HG03064 (cell line): ENCODE results near the gene GPN2.

Source experiments
- ATAC-seq: cut with Tn5 transposase; IDR thresholded peaks from one replicate; pipeline ENCODE4 v1.9.1; 2021; ENCODE audit warnings: low read depth; ENCODE audit not compliant: unreplicated experiment

GPN2 gene

DNA sequence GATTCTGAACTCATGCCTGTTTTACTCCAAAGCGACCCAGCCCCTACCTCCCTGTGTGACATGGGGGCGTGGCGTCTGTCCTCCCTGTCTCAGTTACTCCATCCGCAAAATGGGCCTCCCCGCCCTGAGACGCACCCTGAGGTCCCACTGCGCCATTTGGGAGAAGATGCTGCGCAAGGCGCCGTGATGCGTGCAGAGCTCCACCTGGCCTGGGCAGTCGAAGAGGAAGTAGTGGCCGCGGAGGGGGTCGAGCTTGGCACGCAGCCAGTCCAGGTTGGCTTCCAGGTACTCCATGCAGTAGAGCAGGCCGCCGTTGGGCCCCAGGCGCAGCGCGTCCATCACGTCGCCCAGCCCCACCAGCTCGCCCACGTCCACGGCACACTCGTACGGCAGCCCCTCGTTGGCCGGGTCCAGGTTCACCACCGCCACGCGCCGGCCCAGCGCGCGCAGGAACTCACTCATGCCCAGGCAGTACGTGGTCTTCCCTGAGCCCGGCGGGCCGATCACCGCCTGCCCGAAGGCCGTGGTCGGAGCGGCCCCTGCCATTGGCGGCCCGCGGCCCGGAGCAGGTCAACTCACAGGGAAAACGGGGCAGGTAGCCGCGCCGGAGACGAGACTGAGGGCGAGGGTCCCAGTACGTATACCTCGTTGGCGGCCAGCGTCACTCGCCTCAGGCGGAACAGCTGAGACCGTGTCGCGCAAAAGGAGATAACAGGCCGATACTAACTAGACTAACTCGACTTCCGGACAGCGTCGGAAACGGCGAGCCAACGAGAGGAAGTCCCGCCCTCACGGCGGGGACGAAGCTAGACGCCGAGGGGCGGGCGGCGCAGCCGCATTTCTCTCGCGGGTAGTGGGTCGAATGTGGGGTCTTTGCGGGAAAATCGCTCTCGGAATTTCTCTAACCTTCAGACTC is at the start of gene GPN2:
TSS of gene GPN2 (minus strand) at position 733 of the 916 bp plus-strand sequence. CDS start at position 546, 187 bp downstream.
- ATAC-seq, result peak; percentile 80

DNA sequence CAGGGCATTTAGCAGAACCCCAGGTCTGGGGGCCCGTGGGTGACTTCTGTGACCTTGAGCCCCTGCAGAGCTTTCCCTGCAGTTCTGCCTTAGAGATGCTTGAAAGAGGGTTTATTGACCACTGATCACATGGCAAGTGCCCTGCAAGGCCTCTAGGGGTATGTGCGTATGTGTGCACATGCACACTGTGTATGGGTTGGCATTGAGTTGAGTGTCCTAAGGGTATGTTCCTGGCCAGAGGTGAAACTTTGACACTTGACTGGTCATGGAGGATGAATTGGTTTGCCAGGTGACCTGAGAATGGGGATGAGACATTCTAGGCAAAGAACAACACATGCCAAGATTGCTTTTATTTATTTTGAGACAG is 48.6 kb upstream of the GPN2 start:
- no peak for ATAC-seq

DNA sequence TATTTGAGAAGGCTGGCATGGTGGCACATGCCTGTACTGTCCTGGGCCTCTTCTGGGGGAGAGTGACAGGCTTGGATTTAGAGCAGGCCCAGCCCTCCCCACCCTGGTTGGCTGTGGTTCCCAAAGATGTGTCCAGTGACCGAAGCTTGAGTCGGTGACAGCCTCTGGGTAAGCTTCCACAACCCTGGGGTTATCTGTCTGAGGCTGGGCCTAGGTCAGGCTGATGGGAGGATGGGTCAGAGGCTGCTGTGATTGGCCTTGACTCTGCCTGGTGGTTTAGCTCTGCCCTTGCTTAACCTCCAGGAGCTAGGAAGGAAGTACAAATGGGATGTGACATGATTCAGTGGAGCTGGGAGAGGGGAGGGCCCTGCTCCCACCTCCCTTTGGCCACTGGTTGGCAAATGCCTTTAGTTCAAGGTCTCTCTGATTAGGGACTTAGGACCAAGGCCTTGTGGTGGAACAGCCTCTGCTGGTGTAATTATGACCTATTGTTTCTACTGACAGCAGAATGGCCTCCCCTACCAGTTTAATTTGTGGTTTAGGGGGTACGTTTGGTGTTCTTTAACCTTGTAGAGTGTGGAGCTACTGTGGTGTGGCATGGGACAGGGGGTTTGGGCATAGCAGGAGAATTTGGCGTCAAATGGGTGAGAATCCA is 48.0 kb upstream of the GPN2 start:
- ATAC-seq, result no peak

DNA sequence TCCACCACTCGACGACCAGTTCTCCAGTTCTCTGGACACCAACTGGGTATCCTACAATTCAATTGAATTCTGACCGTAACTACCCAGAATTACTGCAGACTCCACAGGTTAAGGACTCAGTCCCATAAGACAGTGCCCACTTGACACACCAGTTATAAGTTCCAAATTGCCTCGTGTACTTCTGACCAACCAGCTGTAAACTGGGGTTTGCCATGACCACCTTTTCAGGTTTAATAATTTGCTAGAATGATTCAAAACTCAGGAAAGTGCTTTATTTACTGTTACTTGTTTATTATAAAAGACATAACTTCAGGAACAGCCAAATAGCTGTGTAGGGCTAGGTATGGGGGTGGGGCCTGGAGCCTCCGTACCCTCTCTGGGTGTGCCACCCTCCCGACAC is 46.7 kb upstream of the GPN2 start:
- no peak for ATAC-seq

- ATAC-seq, result no peak
Measured at GRCh38 chr1:26932531-26932930, 42.4 kb upstream of the GPN2 start.

DNA sequence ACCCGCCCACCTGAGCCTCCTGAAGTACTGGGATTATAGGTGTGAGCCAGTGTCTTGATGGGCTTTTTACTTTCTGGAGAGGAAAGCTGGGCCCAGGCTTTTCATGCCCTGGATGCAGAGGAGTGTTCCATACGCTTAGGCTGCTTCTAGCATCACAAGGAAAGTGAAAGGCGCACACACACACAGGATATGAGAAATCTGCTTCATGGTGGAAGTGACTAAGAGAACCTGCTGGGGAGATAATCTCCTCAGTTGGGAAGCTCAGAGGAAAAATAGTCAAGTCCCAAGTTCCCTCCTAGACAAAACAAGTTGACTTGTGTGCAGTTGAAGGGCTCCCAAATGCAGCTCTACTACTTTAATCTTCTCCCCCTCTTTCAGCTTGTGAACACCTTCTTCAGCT is 33.6 kb upstream of the GPN2 start:
- ATAC-seq, result no peak

DNA sequence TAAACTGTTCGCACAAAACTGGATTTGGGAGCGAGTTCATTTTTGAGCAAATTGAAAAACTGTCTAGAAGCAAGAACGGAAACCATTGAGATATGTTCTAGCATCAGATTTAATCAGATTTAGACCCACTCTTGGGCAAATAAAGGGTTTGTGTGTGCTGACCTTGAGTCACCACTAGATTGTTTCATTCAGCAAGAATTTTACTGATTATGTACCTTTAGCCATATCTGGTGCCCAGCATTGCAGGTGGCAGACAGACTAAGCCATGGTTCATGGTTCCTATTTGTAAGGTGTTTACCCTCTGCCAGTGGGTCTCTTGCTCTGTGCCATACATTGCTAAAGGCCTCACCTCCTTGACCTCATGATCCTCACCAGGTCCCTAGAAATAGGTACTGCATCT is 32.8 kb upstream of the GPN2 start:
- no peak for ATAC-seq

DNA sequence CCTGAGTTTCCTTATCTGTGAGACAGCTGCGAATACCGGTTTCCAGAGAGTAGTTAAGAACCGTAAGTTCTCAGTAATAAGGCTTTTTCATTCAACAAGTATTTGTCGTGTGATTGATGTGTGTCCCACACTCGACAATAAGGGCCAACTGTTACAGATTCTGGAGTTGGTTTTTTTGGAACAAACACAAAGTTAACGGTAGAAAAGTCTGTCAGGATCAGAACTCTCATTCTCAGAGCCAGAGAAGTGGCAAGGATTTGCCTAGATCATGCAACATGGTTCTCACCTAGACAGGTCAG is 32.3 kb upstream of the GPN2 start:
- no peak for ATAC-seq

- peak; percentile 96 for ATAC-seq
Measured at GRCh38 chr1:26921540-26922430, 31.7 kb upstream of the GPN2 start, which contains the start of gene NUDC. NUDC (plus strand) TSS chr1:26921743; CDS start chr1:26921849, 106 bp downstream.

DNA sequence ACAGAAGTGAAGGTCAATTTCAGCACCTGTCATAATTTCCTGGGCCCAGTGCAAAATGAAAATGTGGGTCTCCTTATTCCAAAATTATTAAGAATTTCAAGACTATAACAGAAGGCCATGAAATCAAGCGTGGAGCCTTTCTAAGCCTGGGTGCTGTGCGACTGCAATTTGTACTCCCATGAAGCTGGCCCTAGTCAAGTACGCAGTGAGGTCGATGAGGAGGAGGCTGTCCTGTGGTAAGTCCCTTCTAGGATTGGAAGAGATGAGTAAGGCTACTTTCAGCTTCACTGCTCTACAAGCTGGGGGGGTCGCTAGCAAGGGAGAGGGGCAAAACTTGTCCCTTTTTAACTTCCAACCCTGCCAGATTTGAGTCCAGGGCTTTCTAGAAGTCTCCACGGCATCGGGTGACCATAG is 31.1 kb upstream of the GPN2 start:
- ATAC-seq, result no peak

- no peak for ATAC-seq
Measured at GRCh38 chr1:26915204-26915842, 25.2 kb upstream of the GPN2 start.

- ATAC-seq, result no peak
Measured at GRCh38 chr1:26913754-26914619, 23.9 kb upstream of the GPN2 start, which contains the start of gene NR0B2. NR0B2 (minus strand) TSS chr1:26913975; CDS start chr1:26913940, 35 bp downstream.

GRCh38 chr1:26913389-26913753 is 23.3 kb upstream of the GPN2 start:
- no peak for ATAC-seq

GRCh38 chr1:26912147-26912490 is 22.0 kb upstream of the GPN2 start:
- ATAC-seq, result no peak

DNA sequence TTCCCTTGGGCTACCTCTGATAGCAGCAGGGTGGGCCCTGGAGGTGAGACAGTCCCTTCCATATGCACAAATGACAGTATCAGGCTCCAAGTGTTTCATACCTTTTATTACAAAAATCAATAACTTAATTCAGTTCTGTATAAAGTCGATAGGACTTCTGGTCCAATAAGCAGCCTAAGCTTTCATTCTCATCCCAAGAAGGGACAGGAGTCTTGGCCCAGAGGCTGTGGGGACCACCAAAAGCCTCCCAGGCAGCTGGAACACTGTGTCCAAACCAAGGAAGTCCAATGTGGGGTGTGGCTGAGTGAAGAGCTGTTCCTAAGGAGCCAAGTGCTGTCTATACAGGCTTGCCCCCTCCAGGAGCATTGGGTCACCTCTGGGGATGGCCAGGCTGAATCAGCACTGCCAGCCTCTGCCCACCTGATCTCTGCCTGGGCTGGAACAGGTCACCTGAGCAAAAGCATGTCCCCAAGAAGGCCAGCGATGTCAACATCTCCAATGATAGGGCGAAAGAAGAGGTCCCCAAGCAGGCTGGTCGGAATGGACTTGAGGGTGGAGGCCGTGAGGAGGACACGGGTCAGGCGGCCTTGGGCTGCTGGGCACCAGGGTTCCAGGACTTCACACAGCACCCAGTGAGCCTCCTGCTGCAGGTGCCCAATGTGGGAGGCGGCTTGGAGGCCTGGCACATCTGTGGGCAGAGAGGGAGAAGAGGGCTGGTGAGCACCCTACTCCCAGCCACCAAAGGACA is 21.5 kb upstream of the GPN2 start:
- ATAC-seq, result no peak

GRCh38 chr1:26910343-26911160 is 20.5 kb upstream of the GPN2 start:
- ATAC-seq, result no peak

DNA sequence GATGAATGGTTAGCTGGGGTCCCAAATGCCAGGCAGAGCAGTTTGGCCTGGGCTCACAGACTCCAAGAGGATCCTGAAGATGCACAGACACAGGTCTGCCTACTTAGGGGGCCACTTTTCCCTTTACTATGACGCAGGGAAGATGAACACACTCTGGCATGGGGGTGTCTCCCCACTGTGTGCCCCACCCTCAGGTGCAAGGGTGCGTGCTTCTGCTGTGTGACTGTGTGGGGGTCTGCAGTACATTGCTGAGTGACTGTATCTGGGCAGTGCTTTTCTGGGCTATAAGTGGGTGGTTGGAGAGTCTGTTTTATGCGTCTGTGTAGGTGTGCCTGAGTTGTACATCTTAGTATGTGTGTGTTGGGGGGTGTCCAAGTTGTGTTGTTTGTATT is 19.9 kb upstream of the GPN2 start:
- ATAC-seq, result no peak
